ENCODE data around the gene GPHA2. TPM values are rescaled to one million over a fixed set of nuclear protein-coding genes. Genes with fewer than 3 reads are reported as not detected.

The GPHA2 gene
- polyA plus RNA-seq, 4 donors: 0.13 to 0.19 TPM; not detected in 2

- no peak for FAIRE-seq
- peak; percentile 97 to 98 for DNase-seq
- H3K36me3 ChIP-seq (ENCODE audit: control insufficient read depth in 3 of 3, insufficient read depth in 2 of 3, low read depth in 1 of 3, low read length in 3 of 3): peaks cover 0 to 41% (median 9%) of the 10 kb centered on the region in 3 donors
- H3K27ac ChIP-seq (ENCODE audit: low read depth in 1 of 3, low read length in 2 of 3): peak overlapping the region; percentile 95 to 100 (median 98)
- peaks cover 0 to 46% (median 4%) of the 10 kb centered on the region in 3 donors for H3K4me1 ChIP-seq (ENCODE audit: control insufficient read depth in 3 of 3, insufficient read depth in 2 of 3, low read depth in 1 of 3, low read length in 2 of 3)
- H3K9me3 ChIP-seq (ENCODE audit: control insufficient read depth in 2 of 2, insufficient read depth in 1 of 2, low read depth in 1 of 2, low read length in 1 of 2): no peaks in the 10 kb centered on the region
- no peaks in the 10 kb centered on the region for H3K27me3 ChIP-seq (ENCODE audit: control insufficient read depth in 3 of 3, insufficient read depth in 3 of 3, low read length in 3 of 3)
- H3K4me3 ChIP-seq (ENCODE audit: low read depth in 1 of 3, low read length in 3 of 3): peak overlapping the region in 2 of 3 donors; percentile 74 to 89
- WGBS, 3 donors: 23 to 57% (median 29%) methylated on average over 9 of the region's 9 CpGs
Measured at GRCh38 chr11:64888729-64889511, 46.8 kb downstream of the GPHA2 start.

GRCh38 chr11:64888406-64888728 is 47.3 kb downstream of the GPHA2 start:
- H3K27me3 ChIP-seq (ENCODE audit: control insufficient read depth in 3 of 3, insufficient read depth in 3 of 3, low read length in 3 of 3): no peaks in the 10 kb centered on the region
- 10 to 54% (median 28%) methylated on average over 6 to 8 of the region's 8 CpGs for WGBS, 3 donors
- DNase-seq: no peak
- peak overlapping the region; percentile 68 to 98 (median 95) for H3K27ac ChIP-seq (ENCODE audit: low read depth in 1 of 3, low read length in 2 of 3)
- peaks cover 0 to 43% (median 4%) of the 10 kb centered on the region in 3 donors for H3K4me1 ChIP-seq (ENCODE audit: control insufficient read depth in 3 of 3, insufficient read depth in 2 of 3, low read depth in 1 of 3, low read length in 2 of 3)
- H3K4me3 ChIP-seq (ENCODE audit: low read depth in 1 of 3, low read length in 3 of 3): peak overlapping the region in 2 of 3 donors; percentile 0 to 26
- peaks cover 0 to 41% (median 9%) of the 10 kb centered on the region in 3 donors for H3K36me3 ChIP-seq (ENCODE audit: control insufficient read depth in 3 of 3, insufficient read depth in 2 of 3, low read depth in 1 of 3, low read length in 3 of 3)
- no peaks in the 10 kb centered on the region for H3K9me3 ChIP-seq (ENCODE audit: control insufficient read depth in 2 of 2, insufficient read depth in 1 of 2, low read depth in 1 of 2, low read length in 1 of 2)
- FAIRE-seq: no peak

GRCh38 chr11:64887757-64888405 is 47.8 kb downstream of the GPHA2 start:
- Histone ChIP-seq H3K27me3 (ENCODE audit: control insufficient read depth in 3 of 3, insufficient read depth in 3 of 3, low read length in 3 of 3) (no peaks in the 10 kb centered on the region), H3K27ac (ENCODE audit: low read depth in 1 of 3, low read length in 2 of 3) (peak overlapping the region; percentile 68 to 98 (median 95)), H3K9me3 (ENCODE audit: control insufficient read depth in 2 of 2, insufficient read depth in 1 of 2, low read depth in 1 of 2, low read length in 1 of 2) (no peaks in the 10 kb centered on the region), H3K4me3 (ENCODE audit: low read depth in 1 of 3, low read length in 3 of 3) (peak overlapping the region in 2 of 3 donors; percentile 0 to 26), H3K4me1 (ENCODE audit: control insufficient read depth in 3 of 3, insufficient read depth in 2 of 3, low read depth in 1 of 3, low read length in 2 of 3) (peaks cover 0 to 43% (median 4%) of the 10 kb centered on the region in 3 donors), H3K36me3 (ENCODE audit: control insufficient read depth in 3 of 3, insufficient read depth in 2 of 3, low read depth in 1 of 3, low read length in 3 of 3) (peaks cover 0 to 37% (median 9%) of the 10 kb centered on the region in 3 donors)
- no peak for FAIRE-seq
- WGBS, 3 donors: 4 to 10% (median 7%) methylated on average over 26 to 34 of the region's 34 CpGs
- DNase-seq: peak; percentile 92 to 95

GRCh38 chr11:64887234-64887756 is 48.4 kb downstream of the GPHA2 start:
- Histone ChIP-seq H3K36me3 (ENCODE audit: control insufficient read depth in 3 of 3, insufficient read depth in 2 of 3, low read depth in 1 of 3, low read length in 3 of 3) (peaks cover 0 to 31% (median 9%) of the 10 kb centered on the region in 3 donors), H3K4me1 (ENCODE audit: control insufficient read depth in 3 of 3, insufficient read depth in 2 of 3, low read depth in 1 of 3, low read length in 2 of 3) (peaks cover 0 to 43% (median 4%) of the 10 kb centered on the region in 3 donors), H3K4me3 (ENCODE audit: low read depth in 1 of 3, low read length in 3 of 3) (peak overlapping the region in 1 of 3 donors; percentile 16), H3K9me3 (ENCODE audit: control insufficient read depth in 2 of 2, insufficient read depth in 1 of 2, low read depth in 1 of 2, low read length in 1 of 2) (no peaks in the 10 kb centered on the region), H3K27me3 (ENCODE audit: control insufficient read depth in 3 of 3, insufficient read depth in 3 of 3, low read length in 3 of 3) (no peaks in the 10 kb centered on the region), H3K27ac (ENCODE audit: low read depth in 1 of 3, low read length in 2 of 3) (peak overlapping the region; percentile 68 to 98 (median 95))
- DNase-seq (peak in 1 of 2 donors; percentile 57), FAIRE-seq (no peak)
- 26 to 57% (median 40%) methylated on average over 8 of the region's 8 CpGs for WGBS, 3 donors

- peak overlapping the region; percentile 72 to 90 (median 84) for H3K27ac ChIP-seq (ENCODE audit: low read depth in 1 of 3, low read length in 2 of 3)
- WGBS, 3 donors: 25 to 57% (median 34%) methylated on average over 15 of the region's 15 CpGs
- no peak overlapping the region for H3K4me3 ChIP-seq (ENCODE audit: low read depth in 1 of 3, low read length in 3 of 3)
- no peaks in the 10 kb centered on the region for H3K27me3 ChIP-seq (ENCODE audit: control insufficient read depth in 3 of 3, insufficient read depth in 3 of 3, low read length in 3 of 3)
- H3K36me3 ChIP-seq (ENCODE audit: control insufficient read depth in 3 of 3, insufficient read depth in 2 of 3, low read depth in 1 of 3, low read length in 3 of 3): peaks cover 0 to 15% (median 2%) of the 10 kb centered on the region in 3 donors
- FAIRE-seq (no peak), DNase-seq (peak; percentile 89 to 95)
- H3K4me1 ChIP-seq (ENCODE audit: control insufficient read depth in 3 of 3, insufficient read depth in 2 of 3, low read depth in 1 of 3, low read length in 2 of 3): peaks cover 3 to 47% (median 4%) of the 10 kb centered on the region in 3 donors
- no peaks in the 10 kb centered on the region for H3K9me3 ChIP-seq (ENCODE audit: control insufficient read depth in 2 of 2, insufficient read depth in 1 of 2, low read depth in 1 of 2, low read length in 1 of 2)
Measured at GRCh38 chr11:64885367-64886286, 50.1 kb downstream of the GPHA2 start.

Other genes starting within 250 kb of the GPHA2 start
- 1 to 10 TPM in 3 of 4 donors, under 1 TPM in 1; 0.45 to 8.9 (median 2.7) TPM for gene NRXN2, start 212.7 kb downstream of the GPHA2 start, polyA plus RNA-seq
- gene RASGRP2, start 191.8 kb downstream of the GPHA2 start, polyA plus RNA-seq: 10 to 100 TPM in 1 of 4 donors, 1 to 10 TPM in 3; 2.9 to 14.6 (median 4.1) TPM
- gene PYGM, start 175.9 kb downstream of the GPHA2 start, polyA plus RNA-seq: 1 to 10 TPM in 3 of 4 donors, under 1 TPM in 1; 0.54 to 1.5 (median 1.1) TPM
- gene SF1, start 157.4 kb downstream of the GPHA2 start, polyA plus RNA-seq: 100 to 1,000 TPM in 1 of 4 donors, 10 to 100 TPM in 3; 69.8 to 328 (median 83.5) TPM
- 10 to 100 TPM in 2 of 4 donors, 1 to 10 TPM in 2; 9.2 to 13.6 (median 9.9) TPM for gene MAP4K2, start 132.7 kb downstream of the GPHA2 start, polyA plus RNA-seq
- 10 to 100 TPM; 17.6 to 28.3 (median 25.2) TPM for gene MEN1, start 125.3 kb downstream of the GPHA2 start, polyA plus RNA-seq
- 10 to 100 TPM in 3 of 4 donors, 1 to 10 TPM in 1; 8.3 to 36.5 (median 19.5) TPM for gene CDC42BPG, start 91.2 kb downstream of the GPHA2 start, polyA plus RNA-seq
- gene EHD1, start 57.3 kb downstream of the GPHA2 start, polyA plus RNA-seq: 10 to 100 TPM; 31.3 to 94.0 (median 34.5) TPM
- 10 to 100 TPM; 18.0 to 35.7 (median 24.7) TPM for gene ATG2A, start 18.7 kb downstream of the GPHA2 start, polyA plus RNA-seq
- 10 to 100 TPM in 3 of 4 donors, 1 to 10 TPM in 1; 8.2 to 15.9 (median 13.6) TPM for gene PPP2R5B, start 11.2 kb downstream of the GPHA2 start, polyA plus RNA-seq
- gene MAJIN, start 36.2 kb upstream of the GPHA2 start, polyA plus RNA-seq: under 1 TPM in 1 of 4 donors, not detected in 3; 0.25 TPM
- 10 to 100 TPM in 2 of 4 donors, 1 to 10 TPM in 2; 8.1 to 22.7 (median 10.9) TPM for gene BATF2, start 61.1 kb upstream of the GPHA2 start, polyA plus RNA-seq
- gene ARL2, start 78.3 kb upstream of the GPHA2 start, polyA plus RNA-seq: 100 to 1,000 TPM in 1 of 4 donors, 10 to 100 TPM in 3; 72.0 to 121 (median 85.9) TPM
- 10 to 100 TPM; 23.2 to 46.6 (median 31.0) TPM for gene SNX15, start 91.5 kb upstream of the GPHA2 start, polyA plus RNA-seq
- 10 to 100 TPM in 2 of 4 donors, 1 to 10 TPM in 2; 6.9 to 18.1 (median 9.0) TPM for gene SAC3D1, start 105.3 kb upstream of the GPHA2 start, polyA plus RNA-seq
- 100 to 1,000 TPM in 2 of 4 donors, 10 to 100 TPM in 2; 26.5 to 436 (median 104) TPM for gene NAALADL1, start 122.7 kb upstream of the GPHA2 start, polyA plus RNA-seq
- 10 to 100 TPM in 2 of 4 donors, 1 to 10 TPM in 1, under 1 TPM in 1; 0.54 to 19.3 (median 8.8) TPM for gene CDCA5, start 148.1 kb upstream of the GPHA2 start, polyA plus RNA-seq
- 10 to 100 TPM; 40.5 to 65.8 (median 53.7) TPM for gene ZFPL1, start 148.3 kb upstream of the GPHA2 start, polyA plus RNA-seq
- gene VPS51, start 160.3 kb upstream of the GPHA2 start, polyA plus RNA-seq: 100 to 1,000 TPM; 111 to 159 (median 136) TPM
- gene TM7SF2, start 176.0 kb upstream of the GPHA2 start, polyA plus RNA-seq: 10 to 100 TPM; 21.1 to 64.6 (median 40.3) TPM
- gene ZNHIT2, start 181.8 kb upstream of the GPHA2 start, polyA plus RNA-seq: 10 to 100 TPM in 3 of 4 donors, 1 to 10 TPM in 1; 7.7 to 13.6 (median 13.0) TPM
- gene FAU, start 186.2 kb upstream of the GPHA2 start, polyA plus RNA-seq: 1,000 to 10,000 TPM in 2 of 4 donors, 100 to 1,000 TPM in 2; 960 to 1,177 (median 1,066) TPM
- gene MRPL49, start 186.4 kb upstream of the GPHA2 start, polyA plus RNA-seq: 10 to 100 TPM; 35.2 to 65.7 (median 50.6) TPM
- 10 to 100 TPM; 10.5 to 34.4 (median 19.5) TPM for gene SYVN1, start 198.6 kb upstream of the GPHA2 start, polyA plus RNA-seq
- gene SPDYC, start 234.3 kb upstream of the GPHA2 start, polyA plus RNA-seq: under 1 TPM in 1 of 4 donors, not detected in 3; 0.13 TPM
- 100 to 1,000 TPM; 107 to 218 (median 205) TPM for gene CAPN1, start 246.0 kb upstream of the GPHA2 start, polyA plus RNA-seq

All from small intestine (tissue), 7 donors.